PC-3 (cell line): ENCODE data around the gene PRR12.

ENCODE experiments used
- CTCF ChIP-seq: fragments of 300-600 bp; sonication (generic); conservative IDR thresholded peaks from 2 replicates; pipeline ENCODE4 v1.5.1; 2017; ENCODE audit warnings: antibody characterized with exemption, low read depth, mild to moderate bottlenecking, low read length
- EZH2 ChIP-seq: fragments of 300-600 bp; sonication (generic); IDR thresholded peaks from one replicate; pipeline ENCODE4 v1.6.1; 2017; ENCODE audit warnings: antibody characterized with exemption, mild to moderate bottlenecking, low read length; ENCODE audit not compliant: unreplicated experiment
- EZH2phosphoT487 ChIP-seq: fragments of 300-600 bp; sonication (generic); IDR thresholded peaks from 2 replicates; pipeline ENCODE4 v1.6.1; 2018; ENCODE audit warnings: mild to moderate bottlenecking, antibody characterized with exemption, low read length, borderline replicate concordance

DNA sequence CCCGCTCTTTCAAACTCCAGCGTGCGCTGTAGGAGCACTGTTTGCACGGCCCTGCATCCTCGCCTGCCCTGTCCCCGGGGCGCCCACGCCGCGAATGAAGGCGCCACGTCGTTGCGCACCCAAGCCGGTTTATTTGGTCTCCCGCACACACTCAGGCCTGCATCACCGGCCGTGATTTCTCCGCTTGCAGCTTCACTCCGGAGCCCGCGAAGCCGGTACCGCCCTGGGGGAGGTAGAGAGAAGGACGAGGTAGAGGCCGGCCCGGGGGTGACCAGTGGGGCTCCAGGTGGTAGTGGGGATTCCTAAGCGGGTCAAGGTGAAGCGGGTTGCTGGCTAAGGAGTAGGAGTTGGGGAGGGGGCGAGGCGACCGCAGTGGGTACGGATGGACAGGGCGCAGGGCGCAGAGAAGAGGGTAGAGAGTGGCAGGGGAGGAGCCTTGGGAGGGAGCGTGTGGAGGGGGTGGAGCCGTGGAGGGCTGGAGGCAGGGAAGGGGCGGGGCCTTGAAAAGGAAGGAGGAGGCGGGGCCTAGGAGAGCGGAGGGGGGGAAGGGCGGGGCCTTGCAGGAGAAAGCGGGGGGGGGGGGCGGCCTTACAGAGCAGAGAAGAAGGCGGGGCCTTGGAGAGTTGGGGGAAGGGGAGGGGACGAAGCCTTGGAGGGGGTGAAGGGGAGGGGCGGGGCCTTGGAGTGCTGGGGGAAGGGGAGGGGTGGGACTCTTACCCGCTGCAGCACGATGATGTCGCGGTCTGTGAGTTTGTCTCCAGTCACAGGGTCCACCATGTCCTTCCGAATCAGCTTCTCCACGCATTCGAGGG, 35.2 kb upstream of the PRR12 start:
- TF ChIP-seq CTCF (no peak), EZH2phosphoT487 (no peak), EZH2 (no peak)
